HepG2 (cell line): ENCODE data around the gene CNTD1. TPM values are rescaled to one million over a fixed set of nuclear protein-coding genes. Genes with fewer than 3 reads are reported as not detected.

Experiments
- DMAP1 ChIP-seq: IDR thresholded peaks from 2 replicates; pipeline ENCODE4 v1.6.1; 2016
- IKZF1 ChIP-seq: fragments of 450-650 bp; IDR thresholded peaks from 2 replicates; pipeline ENCODE4 v1.7.1; 2016
- MED8 ChIP-seq: sonication (generic); formaldehyde crosslinking; IDR thresholded peaks from 2 replicates; pipeline ENCODE4 v1.8.1; 2023; ENCODE audit warnings: mild to moderate bottlenecking, missing genetic modification reagents; ENCODE audit not compliant: insufficient replicate concordance
- MNT ChIP-seq: fragments of 450-650 bp; IDR thresholded peaks from 2 replicates; pipeline ENCODE4 v1.6.1; 2016
- MXD4 ChIP-seq: IDR thresholded peaks from 2 replicates; pipeline ENCODE4 v1.6.1; 2016; ENCODE audit warnings: mild to moderate bottlenecking, missing biosample characterization, missing genetic modification reagents
- PBX3 ChIP-seq: sonication (generic); formaldehyde crosslinking; IDR thresholded peaks from 2 replicates; pipeline ENCODE4 v1.8.1; 2023; ENCODE audit warnings: missing genetic modification reagents, inconsistent platforms, borderline replicate concordance
- PHB2 ChIP-seq: fragments of 450-650 bp; IDR thresholded peaks from 2 replicates; pipeline ENCODE4 v1.6.1; 2018; ENCODE audit not compliant: partially characterized antibody
- PRDM4 ChIP-seq: sonication (generic); formaldehyde crosslinking; IDR thresholded peaks from 2 replicates; pipeline ENCODE4 v1.9.0; 2021; ENCODE audit warnings: missing genetic modification reagents, borderline replicate concordance
- REPIN1 ChIP-seq: sonication (generic); formaldehyde crosslinking; IDR thresholded peaks from 2 replicates; pipeline ENCODE4 v1.8.0; 2022; ENCODE audit warnings: missing genetic modification reagents, low read depth, mild to moderate bottlenecking, borderline replicate concordance
- RORA ChIP-seq: sonication (generic); formaldehyde crosslinking; IDR thresholded peaks from 2 replicates; pipeline ENCODE4 v1.5.0; 2020; ENCODE audit warnings: mild to moderate bottlenecking, missing genetic modification reagents, moderate library complexity
- SRF ChIP-seq: IDR thresholded peaks from 2 replicates; pipeline ENCODE4 v1.6.1; 2011; ENCODE audit warnings: mild to moderate bottlenecking, low read depth, low read length, moderate library complexity
- TIGD3 ChIP-seq: sonication (generic); formaldehyde crosslinking; IDR thresholded peaks from 2 replicates; pipeline ENCODE4 v1.5.1; 2020; ENCODE audit warnings: mild to moderate bottlenecking, missing genetic modification reagents, borderline replicate concordance
- ZBTB7A ChIP-seq: sonication (generic); formaldehyde crosslinking; IDR thresholded peaks from 2 replicates; pipeline ENCODE4 v1.8.0; 2022; ENCODE audit warnings: mild to moderate bottlenecking, missing genetic modification reagents
- ZNF10 ChIP-seq: sonication (generic); formaldehyde crosslinking; IDR thresholded peaks from 2 replicates; pipeline ENCODE4 v1.4.0; 2020; ENCODE audit warnings: mild to moderate bottlenecking, low read depth, missing genetic modification reagents, borderline replicate concordance
- ZNF20 ChIP-seq: sonication (generic); formaldehyde crosslinking; IDR thresholded peaks from 2 replicates; pipeline ENCODE4 v1.4.0; 2020; ENCODE audit warnings: mild to moderate bottlenecking, moderate library complexity, missing genetic modification reagents
- ZNF264 ChIP-seq: sonication (generic); formaldehyde crosslinking; IDR thresholded peaks from 2 replicates; pipeline ENCODE4 v1.4.0; 2020; ENCODE audit warnings: missing genetic modification reagents
- ZNF282 ChIP-seq: fragments of 450-650 bp; IDR thresholded peaks from 2 replicates; pipeline ENCODE4 v1.6.1; 2018; ENCODE audit not compliant: partially characterized antibody
- ZNF639 ChIP-seq: conservative IDR thresholded peaks from 2 replicates; pipeline ENCODE4 v1.6.1; 2018; ENCODE audit warnings: missing genetic modification reagents
- ZNF724P ChIP-seq: sonication (generic); formaldehyde crosslinking; IDR thresholded peaks from 2 replicates; pipeline ENCODE4 v1.8.0; 2022; ENCODE audit warnings: missing genetic modification reagents, borderline replicate concordance
- ZNF75D ChIP-seq: sonication (generic); formaldehyde crosslinking; IDR thresholded peaks from 2 replicates; pipeline ENCODE4 v1.8.1; 2023; ENCODE audit warnings: missing genetic modification reagents, mild to moderate bottlenecking, borderline replicate concordance
- ZNF891 ChIP-seq: sonication (generic); formaldehyde crosslinking; IDR thresholded peaks from 2 replicates; pipeline ENCODE4 v1.5.0; 2020; ENCODE audit warnings: mild to moderate bottlenecking, missing genetic modification reagents
- polyA plus RNA-seq, 8 experiments: library from polyadenylated mRNA; depleted of rRNA in 3 of 8; stranded (reverse) in 7 of 8; unstranded in 1 of 8; fragments of >200 nt; fragmentation: Illumina TruSeq in 4 of 8; extraction: Trizol in 4 of 8; gene quantifications; 2 replicates each; pipeline versions ENCODE4 v1.2.1 to v1.2.3, GENCODE V29; 2011 to 2016; ENCODE audit warnings: low read depth in 4 of 8, missing spikeins in 1 of 8, mixed read lengths in 1 of 8; ENCODE audit not compliant: insufficient read depth in 1 of 8
- total RNA-seq, 5 experiments: library from RNA; depleted of rRNA; stranded (reverse); fragments of >200 nt; fragmentation: Illumina TruSeq; extraction: Trizol; gene quantifications; 2 replicates each; pipeline ENCODE4 v1.2.3, GENCODE V29; 2016; ENCODE audit warnings: low read depth in 1 of 5

Gene CNTD1
- total and polyA plus RNA-seq, 2 of the 13 experiments (the other 11 are each of a cell fraction or from before 2014, with no cell fraction given), result 0.11 to 0.15 TPM

- TF ChIP-seq ZNF10 (no peak), TIGD3 (CRISPR knock-in tag) (peak; percentile 84), IKZF1 (no peak), ZBTB7A (peak; percentile 15; the same call in 1 of the 2 replicates), RORA (CRISPR knock-in tag) (no peak), PBX3 (CRISPR knock-in tag) (no peak), MNT (peak; percentile 51), PHB2 (no peak), MXD4 (CRISPR knock-in tag) (peak; percentile 83), ZNF282 (no peak), DMAP1 (CRISPR knock-in tag) (peak; percentile 91), ZNF639 (CRISPR knock-in tag) (no peak; the same call in 1 of the 2 replicates), REPIN1 (CRISPR knock-in tag) (peak; percentile 82), ZNF724P (CRISPR knock-in tag) (peak; percentile 86; the same call in 1 of the 2 replicates), ZNF20 (CRISPR knock-in tag) (no peak), PRDM4 (CRISPR knock-in tag) (0 out of 2 replicates have a peak, but pooled peaks have one; percentile 66), SRF (peak; percentile 44; the same call in 1 of the 2 replicates), ZNF264 (peak; percentile 75; the same call in 1 of the 2 replicates), ZNF75D (CRISPR knock-in tag) (no peak), MED8 (CRISPR knock-in tag) (peak; percentile 75), ZNF891 (CRISPR knock-in tag) (peak; percentile 76)
Measured at GRCh38 chr17:42798383-42799380, at the start of gene CNTD1, which contains the start of gene COA3 (continued).
